MCF 10A (cell line): Measurements from ENCODE around the gene TMEM259. TPM values are rescaled to one million over a fixed set of nuclear protein-coding genes. Genes with fewer than 3 reads are reported as not detected.

Experiments
- BruUV-seq: library from RNA; stranded (reverse); fragments of 400-500 nt; replicated peaks from 2 replicates; lab custom pipeline; 2021; lab: Mats Ljungman, UMichigan
- CTCF ChIA-PET: fragments of 300-600 bp; sonication (Branson Sonifier 250); formaldehyde crosslinking; extraction: SDS; loops from one replicate; lab custom pipeline; 2021; ENCODE audit warnings: antibody characterized with exemption, inconsistent platforms; lab: Yijun Ruan, JAX
- POLR2A ChIA-PET: fragments of 300-600, 350-650 bp; sonication (Branson Sonifier 250); formaldehyde crosslinking; extraction: SDS; loops from one replicate; lab custom pipeline; 2020; ENCODE audit warnings: antibody characterized with exemption, inconsistent platforms; lab: Yijun Ruan, JAX
- DNase-seq: peaks from one replicate; pipeline ENCODE4 v3.0.0-alpha.2; 2018; ENCODE audit not compliant: unreplicated experiment
- H3K27ac Mint-ChIP-seq: one replicate; pipeline ENCODE4 v1.8.0; 2022; ENCODE audit warnings: mild to moderate bottlenecking, low read depth, mixed read lengths; ENCODE audit not compliant: unreplicated experiment
- H3K27me3 Mint-ChIP-seq: one replicate; pipeline ENCODE4 v1.8.0; 2022; ENCODE audit warnings: mixed read lengths; ENCODE audit not compliant: insufficient read depth, unreplicated experiment
- H3K36me3 Mint-ChIP-seq: one replicate; pipeline ENCODE4 v1.8.0; 2022; ENCODE audit warnings: mild to moderate bottlenecking, moderate library complexity, mixed read lengths; ENCODE audit not compliant: insufficient read depth, unreplicated experiment
- H3K4me1 Mint-ChIP-seq: one replicate; pipeline ENCODE4 v1.8.0; 2022; ENCODE audit warnings: mixed read lengths; ENCODE audit not compliant: insufficient read depth, unreplicated experiment
- H3K4me3 Mint-ChIP-seq: one replicate; pipeline ENCODE4 v1.8.0; 2022; ENCODE audit warnings: mild to moderate bottlenecking, moderate library complexity, mixed read lengths; ENCODE audit not compliant: unreplicated experiment
- H3K9me3 Mint-ChIP-seq: one replicate; pipeline ENCODE4 v1.8.0; 2022; ENCODE audit warnings: mixed read lengths; ENCODE audit not compliant: unreplicated experiment
- CTCF ChIP-seq: fragments of 200-600 bp; IDR thresholded peaks from one replicate; pipeline ENCODE4 v1.8.0; 2022; ENCODE audit warnings: antibody characterized with exemption, mild to moderate bottlenecking; ENCODE audit not compliant: unreplicated experiment
- intact Hi-C: fragments of 100-400 bp; cut with micrococcal nuclease; formaldehyde crosslinking; loops from 2 replicates; pipeline ENCODE4 v1.14.1; 2022
- total RNA-seq: library from RNA; stranded (reverse); gene quantifications from 2 replicates; pipeline ENCODE4 v1.2.3, GENCODE V29; 2022

The TMEM259 gene
- total RNA-seq, 1 experiment from 2014 or later: 130 TPM

- Mint-ChIP-seq H3K27me3 (no peaks in the 10 kb centered on the region), H3K27ac (no peak overlapping the region), H3K4me3 (no peak overlapping the region), H3K9me3 (no peaks in the 10 kb centered on the region), H3K4me1 (peaks cover 21% of the 10 kb centered on the region), H3K36me3 (peaks cover 6% of the 10 kb centered on the region)
- ChIA-PET CTCF (interaction anchor here (0.6 to 2.0 kb wide), 8 partner anchors 9 to 39 kb away, joined by 3 to 9 read pairs (median 4); partner anchors contain the start of gene GPX4), POLR2A (interaction anchor here (0.8 to 4.8 kb wide), 6 partner anchors 11 to 114 kb away, joined by 3 to 31 read pairs (median 12); partner anchors contain the start of genes ABCA7, CNN2 and GPX4)
- TF ChIP-seq CTCF: no peak
- DNase-seq: no peak
- no TSS peak for BruUV-seq
- intact Hi-C loops: no loop called here
Measured at GRCh38 chr19:1063909-1064660, 43.2 kb upstream of the TMEM259 start.

- Mint-ChIP-seq H3K27ac (no peak overlapping the region), H3K27me3 (no peaks in the 10 kb centered on the region), H3K36me3 (no peaks in the 10 kb centered on the region), H3K4me3 (no peak overlapping the region), H3K9me3 (no peaks in the 10 kb centered on the region), H3K4me1 (peaks cover 15% of the 10 kb centered on the region)
- POLR2A ChIA-PET: interaction anchor here (2.9 to 4.8 kb wide), 2 partner anchors 12 to 36 kb away, joined by 20 to 31 read pairs; partner anchors contain the start of gene CNN2
- DNase-seq: peak; percentile 65
- CTCF ChIA-PET: no interaction called here
- TF ChIP-seq CTCF: no peak
- BruUV-seq: no TSS peak
- intact Hi-C loops: no loop called here
Measured at GRCh38 chr19:1063030-1063908, 42.3 kb upstream of the TMEM259 start.

- ChIA-PET CTCF (no interaction called here), POLR2A (no interaction called here)
- Mint-ChIP-seq H3K27me3 (no peaks in the 10 kb centered on the region), H3K4me3 (no peak overlapping the region), H3K9me3 (no peaks in the 10 kb centered on the region), H3K4me1 (peaks cover 15% of the 10 kb centered on the region), H3K36me3 (no peaks in the 10 kb centered on the region), H3K27ac (no peak overlapping the region)
- TF ChIP-seq CTCF: no peak
- no peak for DNase-seq
- BruUV-seq: no TSS peak
- intact Hi-C loops: no loop called here
Measured at GRCh38 chr19:1062387-1063029, 41.6 kb upstream of the TMEM259 start.
